Muscle of back (tissue), 10 donors: ENCODE measurements around the gene SLC5A6. TPM values are rescaled to one million over a fixed set of nuclear protein-coding genes. Genes with fewer than 3 reads are reported as not detected.

ENCODE experiments used
- polyA plus RNA-seq, 10 donors: library from polyadenylated mRNA; unstranded; fragments of 120-200 nt; gene quantifications; one replicate each; pipeline ENCODE4 v1.2.1, GENCODE V29; 2013; ENCODE audit not compliant: insufficient read length in 10 of 10

The SLC5A6 gene
- polyA plus RNA-seq, 10 donors, result 13.4 to 25.8 (median 18.6) TPM

Other genes with a start within 250 kb of the SLC5A6 start
- 10 to 100 TPM; 17.1 to 41.5 (median 25.0) TPM for gene MAPRE3, start 241.6 kb downstream of the SLC5A6 start, polyA plus RNA-seq
- gene TMEM214, start 179.3 kb downstream of the SLC5A6 start, polyA plus RNA-seq, result 10 to 100 TPM; 60.1 to 89.9 (median 68.5) TPM
- gene AGBL5, start 160.6 kb downstream of the SLC5A6 start, polyA plus RNA-seq, result 10 to 100 TPM; 17.6 to 22.1 (median 19.1) TPM
- gene OST4, start 140.6 kb downstream of the SLC5A6 start, polyA plus RNA-seq, result 100 to 1,000 TPM; 208 to 290 (median 237) TPM
- 100 to 1,000 TPM in 2 of 10 donors, 10 to 100 TPM in 8; 45.1 to 143 (median 65.3) TPM for gene EMILIN1, start 133.7 kb downstream of the SLC5A6 start, polyA plus RNA-seq
- gene KHK, start 125.5 kb downstream of the SLC5A6 start, polyA plus RNA-seq, result 1 to 10 TPM in 9 of 10 donors, under 1 TPM in 1; 1.00 to 3.0 (median 2.5) TPM
- 1 to 10 TPM; 1.3 to 5.6 (median 3.2) TPM for gene CGREF1, start 93.1 kb downstream of the SLC5A6 start, polyA plus RNA-seq
- under 1 TPM; 0.17 to 0.84 (median 0.28) TPM for gene ABHD1, start 88.5 kb downstream of the SLC5A6 start, polyA plus RNA-seq
- 10 to 100 TPM; 29.9 to 40.5 (median 35.4) TPM for gene PREB, start 77.6 kb downstream of the SLC5A6 start, polyA plus RNA-seq
- gene PRR30, start 72.9 kb downstream of the SLC5A6 start, polyA plus RNA-seq, result not detected
- gene TCF23, start 63.3 kb downstream of the SLC5A6 start, polyA plus RNA-seq, result under 1 TPM; 0.19 to 0.86 (median 0.36) TPM
- gene ATRAID, start 227 bp downstream of the SLC5A6 start, polyA plus RNA-seq, result 100 to 1,000 TPM in 3 of 10 donors, 10 to 100 TPM in 7; 89.7 to 104 (median 97.5) TPM
- gene CAD, start 5.1 kb upstream of the SLC5A6 start, polyA plus RNA-seq, result 10 to 100 TPM; 17.6 to 39.5 (median 28.7) TPM
- 1 to 10 TPM in 1 of 10 donors, under 1 TPM in 9; 0.24 to 1.2 (median 0.46) TPM for gene SLC30A3, start 50.8 kb upstream of the SLC5A6 start, polyA plus RNA-seq
- under 1 TPM in 3 of 10 donors, not detected in 7; 0.12 to 0.39 (median 0.26) TPM for gene DNAJC5G, start 63.2 kb upstream of the SLC5A6 start, polyA plus RNA-seq
- gene TRIM54, start 70.2 kb upstream of the SLC5A6 start, polyA plus RNA-seq, result 100 to 1,000 TPM in 1 of 10 donors, 10 to 100 TPM in 9; 32.9 to 106 (median 73.2) TPM
- 1 to 10 TPM in 7 of 10 donors, under 1 TPM in 3; 0.44 to 2.1 (median 1.2) TPM for gene UCN, start 96.2 kb upstream of the SLC5A6 start, polyA plus RNA-seq
- gene MPV17, start 110.8 kb upstream of the SLC5A6 start, polyA plus RNA-seq, result 10 to 100 TPM; 39.0 to 68.5 (median 47.1) TPM
- gene GTF3C2, start 144.5 kb upstream of the SLC5A6 start, polyA plus RNA-seq, result 10 to 100 TPM; 24.0 to 44.3 (median 32.1) TPM
- gene EIF2B4, start 158.1 kb upstream of the SLC5A6 start, polyA plus RNA-seq, result 10 to 100 TPM; 27.4 to 37.7 (median 32.9) TPM
- gene SNX17, start 158.3 kb upstream of the SLC5A6 start, polyA plus RNA-seq, result 10 to 100 TPM; 61.3 to 88.8 (median 74.0) TPM
- gene ZNF513, start 168.5 kb upstream of the SLC5A6 start, polyA plus RNA-seq, result 10 to 100 TPM in 8 of 10 donors, 1 to 10 TPM in 2; 7.7 to 14.4 (median 11.6) TPM
- gene PPM1G, start 197.3 kb upstream of the SLC5A6 start, polyA plus RNA-seq, result 10 to 100 TPM; 49.3 to 64.6 (median 56.7) TPM
- gene NRBP1, start 216.4 kb upstream of the SLC5A6 start, polyA plus RNA-seq, result 100 to 1,000 TPM; 106 to 133 (median 118) TPM
- 1 to 10 TPM; 1.3 to 4.5 (median 2.3) TPM for gene KRTCAP3, start 230.1 kb upstream of the SLC5A6 start, polyA plus RNA-seq